ENCODE measurements around the gene NDUFAF5. TPM values are rescaled to one million over a fixed set of nuclear protein-coding genes. Genes with fewer than 3 reads are reported as not detected.

Gene NDUFAF5
- total and polyA plus RNA-seq, 2 of the 8 experiments (the other 6 are each of a cell fraction or from before 2014, with no cell fraction given), result 11.8 to 32.3 TPM

- H3K79me1 ChIP-seq (ENCODE audit: low read depth, low read length), result no peaks in the 10 kb centered on the region
- 90% methylated on average over 4 of the region's 4 CpGs; no CpG with 5 or more reads in 1 of the 2 experiments for WGBS, 2 experiments (ENCODE audit: extremely low coverage in 1 of 2, insufficient coverage in 1 of 2, insufficient read length in 1 of 2, insufficient replicate concordance in 2 of 2, low coverage in 1 of 2, low lambda C conversion rate in 2 of 2, missing lambda C conversion rate in 1 of 2)
- no peak overlapping the region for H3K27ac ChIP-seq (ENCODE audit: low read depth, low read length)
- H4K20me1 ChIP-seq (replicated peaks in 1 of 2; ENCODE audit: control insufficient read depth in 1 of 2, insufficient read depth in 2 of 2, low read length in 2 of 2), result no peaks in the 10 kb centered on the region
- H3K23ac ChIP-seq (ENCODE audit: insufficient read length), result no peak overlapping the region
- no peak overlapping the region for H4K8ac ChIP-seq (ENCODE audit: extremely low read depth, insufficient read depth, low read length)
- no peak overlapping the region for H2AFZ ChIP-seq (ENCODE audit: low read length)
- H3K27me3 ChIP-seq (replicated peaks in 1 of 4; ENCODE audit: control insufficient read depth in 3 of 4, extremely low read depth in 1 of 4, insufficient read depth in 3 of 4, low read length in 3 of 4), result no peaks in the 10 kb centered on the region
- no peak overlapping the region for H4K91ac ChIP-seq (replicated peaks; ENCODE audit: insufficient read length, low read length)
- DNase-seq (ENCODE audit: low read depth in 1 of 2, low spot score in 2 of 2) (no peak), FAIRE-seq (no peak)
- no peak overlapping the region for H3K9ac ChIP-seq (replicated peaks in 1 of 4; ENCODE audit: extremely low read depth in 1 of 4, low read depth in 3 of 4, low read length in 3 of 4)
- 0 out of 2 replicates have a peak, but pooled peaks cover 2% of the 10 kb centered on the region for H3K23me2 ChIP-seq (ENCODE audit: low read depth, low read length)
- no peak overlapping the region for H2BK20ac ChIP-seq (ENCODE audit: low read length)
- no peak overlapping the region for H2BK12ac ChIP-seq (ENCODE audit: low read depth, low read length)
- no peaks in the 10 kb centered on the region for H3K79me2 ChIP-seq (ENCODE audit: control insufficient read depth in 1 of 2, insufficient read depth in 2 of 2, low read length in 2 of 2)
- no peak for TF ChIP-seq MAFK (IDR thresholded peaks at IDR 0.05; ENCODE audit: low read depth, low read length)
- TF ChIP-seq RXRA (IDR thresholded peaks at IDR 0.05; ENCODE audit: insufficient read depth, low read depth, low read length), result no peak
- no peak for TF ChIP-seq TAF1 (IDR thresholded peaks at IDR 0.05; ENCODE audit: low read depth, low read length)
- no peak for TF ChIP-seq HDAC6 (IDR thresholded peaks at IDR 0.05; ENCODE audit: low read depth, low read length)
- no peak for TF ChIP-seq NANOG (IDR thresholded peaks at IDR 0.05; ENCODE audit: insufficient read depth, low read depth, low read length, poor library complexity, severe bottlenecking)
- TF ChIP-seq KDM1A (IDR thresholded peaks at IDR 0.05; ENCODE audit: borderline replicate concordance, low read length), result no peak
- CTCF ChIA-PET (ENCODE audit: partially characterized antibody), result interaction anchor here (0.9 to 1.6 kb wide), 2 partner anchors 22 to 101 kb away, joined by 3 read pairs; no protein-coding TSS in a partner anchor
- H2AK5ac ChIP-seq (ENCODE audit: low read depth, low read length), result no peak overlapping the region
- no peak overlapping the region for H2BK120ac ChIP-seq (replicated peaks; ENCODE audit: low read depth, low read length)
- no peak overlapping the region for H3K4me3 ChIP-seq (ENCODE audit: extremely low read depth in 1 of 4, insufficient read depth in 2 of 4, low read depth in 3 of 4, low read length in 4 of 4)
- no peak overlapping the region for H3K18ac ChIP-seq (ENCODE audit: extremely low read depth, low read length)
- H3K4me1 ChIP-seq (replicated peaks in 1 of 4; ENCODE audit: control insufficient read depth in 3 of 4, insufficient read depth in 4 of 4, low read length in 3 of 4), result no peaks in the 10 kb centered on the region
- H3K4ac ChIP-seq (replicated peaks; ENCODE audit: insufficient read length, low read depth, low read length), result no peak overlapping the region
- H4K5ac ChIP-seq (ENCODE audit: insufficient read length, low read depth, low read length), result no peak overlapping the region
- no peak overlapping the region for H3K56ac ChIP-seq (replicated peaks; ENCODE audit: insufficient read length, low read depth, low read length)
- no peak overlapping the region for H3K14ac ChIP-seq (ENCODE audit: insufficient read length)
- POLR2A ChIA-PET (ENCODE audit: partially characterized antibody), result no interaction called here
- no peaks in the 10 kb centered on the region for H3K9me3 ChIP-seq (ENCODE audit: insufficient read depth in 2 of 2, low read depth in 1 of 2, low read length in 1 of 2)
- peaks cover 15 to 67% (median 53%) of the 10 kb centered on the region in 4 experiments for H3K36me3 ChIP-seq (ENCODE audit: control insufficient read depth in 2 of 4, insufficient read depth in 4 of 4, low read length in 3 of 4)
- no peak overlapping the region for H3K4me2 ChIP-seq (ENCODE audit: insufficient read depth in 1 of 2, low read depth in 2 of 2, low read length in 2 of 2)
- H2BK5ac ChIP-seq (ENCODE audit: low read depth, low read length), result no peak overlapping the region
- no peak overlapping the region for H2BK15ac ChIP-seq (ENCODE audit: low read length)
Observed at GRCh38 chr20:13814672-13815071, 29.8 kb downstream of the NDUFAF5 start.
